RWPE1 (cell line): ENCODE results near the gene LAMB3.

Experiments
- CTCF ChIA-PET: fragments of 350-600 bp; sonication (Branson Sonifier 250); formaldehyde crosslinking; extraction: SDS; loops from one replicate; lab custom pipeline; 2021; lab: Yijun Ruan, JAX
- POLR2A ChIA-PET: fragments of 400-600 bp; formaldehyde crosslinking; extraction: SDS; loops from one replicate; lab custom pipeline; 2020; ENCODE audit warnings: antibody characterized with exemption; ENCODE audit not compliant: low non-redundant PET; lab: Yijun Ruan, JAX
- DNase-seq: peaks from one replicate; pipeline ENCODE4 v3.0.0; 2012; ENCODE audit warnings: low spot score
- H3K27ac ChIP-seq: fragments of 450-650 bp; 2 replicates; pipeline ENCODE4 v1.5.1; 2017
- CTCF ChIP-seq: fragments of 450-650 bp; conservative IDR thresholded peaks from 2 replicates; pipeline ENCODE4 v1.5.1; 2017; ENCODE audit warnings: low read depth, mild to moderate bottlenecking

The LAMB3 gene

GRCh38 chr1:209567698-209568175 lies 84.5 kb downstream of the LAMB3 start:
- ChIA-PET POLR2A (no interaction called here), CTCF (interaction anchor here (0.7 kb wide), 1 partner anchor 8 kb away, joined by 4 read pairs; no protein-coding TSS in a partner anchor)
- no peak for TF ChIP-seq CTCF
- DNase-seq: peak; percentile 86
- peak overlapping the region; percentile 82 for H3K27ac ChIP-seq

- peak; percentile 56 for TF ChIP-seq CTCF
- CTCF ChIA-PET: interaction anchor here (0.5 to 1.6 kb wide), 14 partner anchors 9 to 1097 kb away, joined by 3 to 4 read pairs (median 3); no protein-coding TSS in a partner anchor
- POLR2A ChIA-PET: no interaction called here
- peak; percentile 60 for DNase-seq
- H3K27ac ChIP-seq: peak overlapping the region; percentile 56
These were observed 86.2 kb downstream of the LAMB3 start for GRCh38 chr1:209565759-209566678.
